RPMI8226 (cell line): ENCODE data around the gene PRRC2A.
"Not testable (repeated sequence)": the region's sequence is repeated elsewhere in the genome, so short reads cannot be mapped to it uniquely, and the experiment has no call there.

Experiments used
- DNase-seq: peaks from one replicate; pipeline ENCODE4 v3.0.0-alpha.2; 2015

The PRRC2A gene

DNA sequence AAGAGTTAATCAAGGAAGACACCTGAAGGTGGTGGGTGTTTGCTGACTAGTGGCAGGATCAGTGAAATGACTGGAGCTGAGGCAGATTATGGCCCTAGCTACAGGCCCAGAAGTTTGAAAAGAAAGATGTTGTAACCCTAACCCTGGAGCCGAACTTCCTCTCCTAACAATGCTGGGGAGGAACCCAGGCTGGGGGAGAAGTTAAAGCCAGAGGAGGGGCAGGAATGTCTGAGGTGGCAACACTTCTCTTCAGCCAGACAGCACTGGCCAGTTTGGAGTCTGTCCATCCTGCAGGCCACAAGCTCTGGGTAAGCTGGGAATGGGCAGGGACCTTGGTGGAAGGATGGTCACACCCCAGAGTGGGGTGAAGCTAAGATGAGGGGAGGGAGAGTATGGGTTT, 34.5 kb upstream of the PRRC2A start, which contains the start of gene LST1:
TSS of gene LST1 (plus strand) at position 270 of the 400 bp plus-strand sequence. CDS start 1,023 bp downstream, outside the sequence.
- DNase-seq = no peak

DNA sequence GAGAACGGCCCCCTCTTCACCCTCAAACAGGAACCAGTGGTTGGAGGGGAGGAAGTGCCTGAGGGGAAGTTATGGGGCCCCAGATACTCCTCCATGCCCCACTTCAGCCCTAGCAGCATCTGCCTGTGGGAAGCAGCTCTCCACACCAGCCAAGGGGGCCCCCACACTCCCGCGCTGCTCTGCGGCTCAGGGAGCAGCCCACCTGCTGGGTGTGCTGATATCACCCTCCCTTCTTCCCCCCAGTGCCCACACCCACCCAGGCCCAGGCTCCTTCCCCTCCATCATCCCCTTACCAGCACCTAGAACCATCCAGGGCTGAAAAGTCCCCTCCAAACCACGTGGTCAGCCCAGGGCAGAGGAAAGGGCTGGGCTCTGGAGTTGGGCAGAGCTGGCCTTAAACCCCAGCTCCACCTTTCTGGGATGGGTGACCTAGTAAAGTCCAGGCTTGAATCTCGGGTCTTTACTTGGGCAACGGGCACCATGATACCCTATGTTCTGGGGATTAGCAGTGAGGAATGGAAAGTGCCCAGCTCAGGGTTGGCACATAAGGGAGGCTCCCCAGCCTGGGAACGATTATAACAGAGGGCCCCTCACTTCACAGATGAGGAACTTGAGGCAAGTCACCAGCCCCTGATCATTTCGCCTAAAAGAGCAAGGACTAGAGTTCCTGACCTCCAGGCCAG, 33.8 kb upstream of the PRRC2A start:
- no peak for DNase-seq

DNA sequence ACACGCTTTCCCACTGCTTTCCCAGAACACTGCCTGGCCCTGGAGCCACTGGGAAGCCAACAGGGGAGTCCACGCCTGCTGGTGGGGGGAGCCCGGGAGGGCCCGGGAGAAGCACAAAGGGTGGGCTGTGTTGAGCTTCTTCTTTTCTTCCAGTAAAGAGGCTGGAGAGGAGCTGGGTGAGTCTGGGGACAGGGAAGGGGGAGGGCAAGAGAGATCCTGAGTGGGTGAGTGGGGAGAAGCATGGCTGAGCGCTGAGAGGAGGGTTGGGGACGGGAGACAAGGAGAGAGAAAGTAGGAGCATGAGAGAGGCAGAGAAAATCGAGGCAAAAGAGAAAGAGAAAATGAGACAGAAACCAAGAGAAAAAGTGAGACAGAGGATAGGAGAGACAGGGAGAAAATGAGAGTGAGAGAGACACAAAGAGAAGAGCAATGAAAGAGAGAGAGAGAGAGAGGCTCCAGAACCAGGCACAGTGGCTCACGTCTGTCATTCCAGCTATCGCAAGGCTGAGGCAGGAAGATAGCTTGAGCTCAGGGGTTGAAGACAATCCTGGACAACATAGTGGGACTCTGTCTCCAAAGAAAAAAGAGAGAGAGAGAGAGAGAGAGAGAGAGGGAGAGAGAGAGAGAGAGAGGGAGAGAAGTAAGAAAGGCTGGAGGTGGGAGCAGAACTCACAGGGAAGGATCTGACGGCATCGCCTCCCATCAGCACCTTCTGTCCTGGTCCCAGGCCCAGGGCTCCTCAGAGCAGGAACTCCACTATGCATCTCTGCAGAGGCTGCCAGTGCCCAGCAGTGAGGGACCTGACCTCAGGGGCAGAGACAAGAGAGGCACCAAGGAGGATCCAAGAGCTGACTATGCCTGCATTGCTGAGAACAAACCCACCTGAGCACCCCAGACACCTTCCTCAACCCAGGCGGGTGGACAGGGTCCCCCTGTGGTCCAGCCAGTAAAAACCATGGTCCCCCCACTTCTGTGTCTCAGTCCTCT, 32.4 kb upstream of the PRRC2A start:
- DNase-seq = no peak

DNA sequence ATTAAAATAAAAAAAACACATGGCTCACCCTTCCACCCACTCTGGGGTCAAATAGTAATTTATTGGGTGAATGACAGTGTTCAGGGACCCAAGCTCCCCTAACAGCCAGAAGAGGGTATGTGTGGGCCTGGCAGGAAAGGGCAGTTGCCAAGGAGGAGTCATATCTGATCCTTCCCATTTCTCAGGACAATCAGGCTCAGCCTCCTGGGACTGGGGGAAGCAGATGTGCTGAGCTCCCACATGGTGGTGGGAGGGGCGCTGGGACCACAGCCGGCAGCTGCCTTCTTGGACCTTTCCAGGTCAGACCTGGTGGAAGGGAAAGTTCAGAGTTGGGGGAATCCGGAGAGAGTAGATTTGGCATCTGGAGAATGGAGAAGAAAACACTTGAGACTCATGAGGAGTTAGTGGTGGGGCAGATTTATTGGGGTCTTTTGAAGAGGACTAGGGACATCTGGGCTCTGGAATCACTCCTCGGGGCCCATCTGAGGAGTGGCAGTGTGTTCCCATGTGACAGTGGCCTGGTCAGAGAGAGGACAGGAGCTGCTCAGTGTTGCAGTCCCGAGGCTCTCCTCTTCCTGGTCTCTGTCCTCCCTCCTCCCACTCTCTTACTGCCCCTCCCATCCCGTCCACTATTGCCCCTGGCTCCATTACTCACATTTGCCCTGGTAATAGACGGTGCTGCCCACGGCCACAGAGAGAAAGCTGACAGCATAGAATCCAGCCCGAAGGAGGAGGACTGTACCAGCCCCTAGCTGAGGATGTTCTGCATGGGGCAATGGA, 31.5 kb upstream of the PRRC2A start:
- DNase-seq = no peak

DNA sequence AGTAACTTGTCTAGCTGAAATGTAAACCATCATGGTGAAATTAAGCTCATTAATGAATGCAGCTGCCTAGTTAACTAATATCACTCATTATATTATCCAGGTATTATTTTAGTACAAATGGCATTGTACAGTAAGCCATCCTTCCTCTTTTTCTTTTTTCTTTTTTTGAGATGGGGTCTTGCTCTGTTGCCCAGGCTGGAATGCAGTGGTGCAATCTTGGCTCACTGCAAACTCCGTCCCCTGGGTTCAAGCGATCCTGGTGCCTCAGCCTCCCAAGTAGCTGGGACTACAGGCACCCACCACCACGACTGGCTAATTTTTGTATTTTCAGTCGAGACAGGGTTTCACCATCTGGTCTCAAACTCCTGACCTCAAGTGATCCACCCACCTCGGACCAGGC, 29.8 kb upstream of the PRRC2A start:
- DNase-seq = not testable (repeated sequence)

DNA sequence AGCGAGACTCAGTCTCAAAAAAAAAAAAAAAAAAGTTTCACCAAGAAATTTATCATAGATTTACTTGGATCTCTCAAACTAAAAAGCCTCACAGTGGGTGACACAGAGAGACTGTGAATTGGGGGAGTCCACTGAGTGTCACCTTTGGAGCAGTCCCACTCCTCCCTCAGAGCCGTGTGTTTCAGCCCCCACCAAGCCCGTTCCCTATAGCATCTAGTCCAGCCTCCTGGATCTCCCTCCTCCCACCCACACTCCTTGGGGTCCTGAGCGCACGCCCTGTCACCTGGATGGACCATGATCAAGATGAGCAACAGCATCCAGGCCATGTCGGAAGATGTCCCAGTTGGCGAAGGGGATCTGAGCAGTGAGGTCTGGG, 28.1 kb upstream of the PRRC2A start:
- DNase-seq = no peak

DNA sequence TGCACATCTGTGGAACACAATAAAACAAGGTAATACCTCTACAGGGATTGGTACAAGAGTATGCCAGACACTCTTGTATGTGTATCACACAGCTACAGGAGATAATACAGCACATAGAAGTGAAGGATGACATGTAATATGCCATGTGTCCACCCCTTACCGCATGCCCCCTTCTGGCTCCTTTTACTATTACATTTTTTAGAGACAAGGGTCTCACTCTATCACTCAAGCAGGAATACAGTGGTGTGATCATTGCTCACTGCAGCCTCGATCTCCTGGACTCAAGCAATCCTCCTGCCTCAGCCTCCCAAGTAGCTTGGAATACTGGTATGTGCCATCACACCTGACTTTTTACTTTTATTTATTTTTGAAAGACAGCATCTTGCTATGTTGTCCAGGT, 23.5 kb upstream of the PRRC2A start:
- peak; percentile 55 for DNase-seq

DNA sequence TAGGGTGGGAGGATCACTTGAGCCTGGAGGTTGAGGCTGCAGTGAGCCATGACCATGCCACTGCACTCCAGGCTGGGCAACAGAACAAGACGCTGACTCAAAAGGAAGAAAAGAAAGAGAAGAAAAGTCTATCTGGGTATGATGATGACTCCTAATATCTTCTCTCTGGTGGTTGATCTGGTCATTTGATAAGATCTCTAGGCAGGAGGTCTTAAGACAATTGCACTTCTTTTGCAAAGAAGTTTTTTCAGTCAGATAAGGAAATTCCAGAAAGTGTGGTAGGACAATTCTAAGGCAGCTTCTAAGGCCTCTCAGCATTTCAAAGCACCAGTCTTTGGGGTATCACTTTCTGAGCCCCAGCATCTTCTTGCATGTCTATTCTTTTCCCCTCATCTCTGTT, 13.2 kb upstream of the PRRC2A start:
- no peak for DNase-seq

DNA sequence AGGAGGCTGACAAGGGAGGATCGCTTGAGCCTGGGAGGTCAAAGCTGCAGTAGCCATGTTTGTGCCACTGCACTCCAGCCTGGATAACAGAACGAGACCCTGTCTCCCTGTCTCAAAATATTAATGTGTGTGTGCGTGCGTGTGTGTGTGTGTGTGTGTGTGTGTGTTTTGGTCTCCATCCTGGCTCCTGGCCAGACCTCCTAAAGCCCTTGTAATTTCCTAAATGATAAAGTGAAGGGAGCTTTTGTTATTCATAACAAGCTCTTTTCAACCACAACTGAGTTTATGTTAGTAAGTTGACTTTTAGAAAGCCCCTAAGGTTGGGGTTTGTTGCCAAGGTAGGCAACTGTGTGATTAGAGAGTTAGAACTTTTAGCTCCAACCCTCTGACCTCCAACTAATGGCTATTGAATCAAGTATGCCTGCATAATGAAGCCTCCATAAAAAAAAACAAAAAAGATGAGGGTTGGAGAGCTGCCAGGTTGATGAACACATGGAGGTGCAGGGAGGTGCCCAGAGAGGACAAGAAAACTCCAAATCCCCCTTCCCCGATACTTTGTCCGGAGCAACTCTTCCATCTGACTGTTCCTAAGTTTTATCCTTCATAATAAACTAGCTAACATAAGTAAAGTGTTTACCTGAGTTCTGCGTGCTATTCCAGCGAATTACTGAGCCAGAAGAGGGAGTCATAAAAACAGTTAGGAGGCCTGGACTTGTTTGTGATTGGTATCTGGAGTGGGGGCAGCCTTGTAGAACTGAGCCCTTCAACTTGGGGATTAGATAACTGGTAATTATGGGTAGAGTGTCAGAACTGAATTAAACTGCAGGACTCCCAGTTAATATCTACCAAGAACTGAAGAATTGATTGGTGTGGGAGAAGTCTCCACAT, 10.8 kb upstream of the PRRC2A start:
- DNase-seq = no peak

DNA sequence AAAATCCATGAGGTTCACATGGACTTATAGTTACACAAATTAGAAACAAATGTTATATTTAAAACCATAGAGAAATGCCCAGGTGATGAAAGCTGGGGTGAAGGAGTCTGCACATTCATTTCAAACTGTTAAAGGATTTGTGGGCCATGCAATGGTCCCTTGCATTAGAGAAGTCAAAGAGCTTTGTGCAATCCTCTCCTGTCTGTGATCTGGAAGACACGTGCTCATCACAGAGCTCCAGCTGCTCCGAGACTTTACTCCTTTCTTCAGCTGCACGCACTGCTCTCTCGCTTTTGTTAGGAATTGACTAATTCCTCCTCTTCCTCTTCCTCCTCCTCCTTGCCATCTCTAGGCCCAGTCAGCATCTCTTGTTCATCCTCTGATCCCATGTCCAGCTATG, 9.5 kb upstream of the PRRC2A start:
- no peak for DNase-seq

DNA sequence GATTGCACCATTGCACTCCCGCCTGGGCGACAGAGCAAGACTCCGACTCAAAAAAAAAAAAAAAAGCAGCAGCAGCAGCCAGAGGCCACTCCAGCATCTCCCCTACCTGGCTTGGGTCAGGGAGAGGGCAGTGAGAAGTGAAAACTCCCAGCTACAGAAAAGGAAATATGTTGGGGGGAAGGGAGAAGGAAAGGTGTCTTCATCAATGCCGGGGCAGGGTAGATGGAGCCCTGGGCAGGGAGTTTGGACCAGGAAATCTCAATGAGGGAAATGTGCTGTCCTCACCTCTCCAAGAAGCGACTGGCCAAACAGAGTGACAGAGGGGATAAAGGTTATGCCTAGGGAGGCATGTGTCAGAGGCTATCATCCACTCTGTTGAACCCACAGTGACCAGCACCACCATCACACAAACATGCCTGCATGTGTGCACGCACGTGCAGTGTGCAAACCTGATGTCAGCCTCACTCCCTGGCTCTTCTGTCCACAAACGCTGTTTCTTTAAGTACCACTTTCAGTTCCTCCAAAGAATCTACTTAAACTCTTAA, 6.4 kb upstream of the PRRC2A start:
- DNase-seq = peak; percentile 85

DNA sequence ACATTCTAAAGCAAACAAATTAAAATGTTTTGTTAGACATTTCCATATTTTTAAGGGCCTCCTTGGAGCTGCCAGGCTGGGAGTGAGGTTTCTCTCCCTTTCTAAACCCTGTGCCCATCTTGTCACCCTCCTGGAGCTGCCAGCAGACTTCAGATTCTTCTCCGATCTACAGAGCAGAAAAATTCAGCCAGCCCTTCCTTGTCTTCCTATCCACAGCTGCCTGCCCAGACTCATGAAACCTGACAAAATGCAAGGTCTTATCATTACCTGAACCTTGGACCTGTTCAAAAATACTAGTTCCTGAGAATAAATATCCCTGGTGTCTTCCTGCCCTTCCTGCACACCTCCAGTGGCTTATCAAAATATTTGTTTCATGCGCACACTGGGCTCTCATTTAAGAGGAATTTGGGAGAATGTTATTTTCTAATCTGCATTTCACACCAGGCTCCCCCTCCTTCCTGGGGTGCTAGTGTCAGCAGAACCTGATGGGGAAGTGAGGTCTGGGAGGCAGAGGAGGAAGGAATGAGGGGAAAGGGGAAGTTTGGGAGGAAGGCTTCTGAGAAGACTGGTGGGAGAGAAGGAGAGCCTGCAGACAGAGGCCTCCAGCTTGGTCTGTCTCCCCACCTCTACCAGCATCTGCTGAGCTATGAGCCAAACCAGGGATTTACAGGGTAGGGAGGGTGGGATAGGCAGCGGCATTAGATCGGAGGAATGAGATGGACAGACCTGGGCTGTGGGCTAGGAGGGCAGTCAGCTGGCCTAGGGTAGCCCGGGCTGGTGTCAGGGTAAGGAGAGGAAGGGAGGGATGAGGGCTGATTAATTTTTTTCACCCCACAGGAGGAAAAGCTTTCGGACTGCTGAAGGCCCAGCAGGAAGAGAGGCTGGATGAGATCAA, 5.6 kb upstream of the PRRC2A start, which contains the start of gene AIF1:
TSS of gene AIF1 (plus strand) at position 551 of the 895 bp plus-strand sequence. CDS start at position 647, 96 bp downstream.
- peak; percentile 55 for DNase-seq

DNA sequence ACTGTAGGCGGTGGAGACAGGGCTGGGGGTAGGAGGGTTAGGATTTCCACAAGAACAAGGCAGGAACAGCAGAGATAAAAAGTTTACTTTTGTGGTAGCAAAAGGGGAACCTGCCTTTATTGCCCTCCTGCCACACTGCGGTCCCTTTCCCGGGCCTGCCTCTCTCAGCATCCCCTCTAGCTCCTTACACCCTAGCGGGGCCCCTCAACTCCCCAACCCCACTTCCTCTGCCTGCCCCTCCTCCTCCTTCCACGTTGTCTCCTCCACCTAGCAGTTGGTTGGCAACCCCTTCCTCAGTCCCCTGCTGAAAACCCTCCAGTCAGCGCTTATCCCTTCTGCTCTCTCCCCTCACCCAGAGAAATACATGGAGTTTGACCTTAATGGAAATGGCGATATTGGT, 4.8 kb upstream of the PRRC2A start:
- DNase-seq = no peak

DNA sequence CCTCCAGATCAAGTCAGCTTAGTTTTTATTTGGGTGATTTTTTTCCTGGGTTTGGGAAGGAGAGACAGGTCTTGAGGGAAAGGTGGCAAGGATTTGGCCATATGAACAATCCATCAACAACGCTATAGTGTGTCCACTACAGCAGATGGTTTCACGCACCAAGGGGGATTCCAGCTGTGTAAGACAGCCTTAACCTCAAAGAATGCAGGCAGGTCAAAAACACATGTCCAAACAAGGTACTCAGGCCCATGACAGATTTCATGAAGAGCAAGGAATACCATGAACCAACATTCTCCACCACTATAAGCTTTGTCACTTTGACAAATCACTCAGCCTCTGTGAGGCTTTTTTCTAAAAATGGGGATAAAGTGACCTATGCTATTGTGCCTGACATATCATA, 3.5 kb upstream of the PRRC2A start:
- no peak for DNase-seq

DNA sequence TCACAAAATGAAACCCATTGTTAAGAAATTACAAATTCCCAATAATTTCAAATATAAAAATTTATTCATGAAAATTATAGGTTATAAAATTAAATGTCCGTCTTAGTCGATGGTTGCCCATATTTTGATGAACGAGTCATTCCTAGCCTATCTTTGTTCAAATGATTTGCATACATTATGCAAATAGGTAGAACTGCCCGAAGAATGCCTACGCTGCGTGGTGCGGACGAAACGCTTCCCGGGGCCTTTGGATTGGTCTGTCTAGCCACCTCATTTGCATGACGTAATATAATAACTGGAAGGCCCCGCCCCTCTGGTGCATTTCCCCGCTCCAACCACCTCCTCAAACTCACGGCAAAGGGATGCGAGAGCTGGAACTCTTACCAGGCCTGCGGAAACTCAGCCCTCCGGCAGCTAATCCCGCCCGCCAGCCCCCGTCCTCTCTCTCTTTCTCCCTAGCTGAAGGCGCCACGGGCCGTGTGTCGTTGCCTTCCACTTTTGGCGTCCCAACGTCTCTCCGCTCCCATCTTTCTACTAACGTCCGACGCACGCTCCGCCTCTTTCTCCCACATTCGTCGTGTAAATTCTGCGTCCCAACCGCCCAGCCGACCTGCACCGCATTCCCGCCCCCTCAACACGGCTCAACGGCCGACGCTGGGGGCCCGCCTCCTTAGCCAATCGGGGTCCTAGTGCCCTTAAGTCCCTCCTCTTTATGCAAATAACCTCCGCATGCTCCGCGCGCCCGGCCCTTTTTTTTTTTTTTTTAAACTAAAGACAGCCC, 520 bp upstream of the PRRC2A start:
- peak; percentile 99 for DNase-seq

DNA sequence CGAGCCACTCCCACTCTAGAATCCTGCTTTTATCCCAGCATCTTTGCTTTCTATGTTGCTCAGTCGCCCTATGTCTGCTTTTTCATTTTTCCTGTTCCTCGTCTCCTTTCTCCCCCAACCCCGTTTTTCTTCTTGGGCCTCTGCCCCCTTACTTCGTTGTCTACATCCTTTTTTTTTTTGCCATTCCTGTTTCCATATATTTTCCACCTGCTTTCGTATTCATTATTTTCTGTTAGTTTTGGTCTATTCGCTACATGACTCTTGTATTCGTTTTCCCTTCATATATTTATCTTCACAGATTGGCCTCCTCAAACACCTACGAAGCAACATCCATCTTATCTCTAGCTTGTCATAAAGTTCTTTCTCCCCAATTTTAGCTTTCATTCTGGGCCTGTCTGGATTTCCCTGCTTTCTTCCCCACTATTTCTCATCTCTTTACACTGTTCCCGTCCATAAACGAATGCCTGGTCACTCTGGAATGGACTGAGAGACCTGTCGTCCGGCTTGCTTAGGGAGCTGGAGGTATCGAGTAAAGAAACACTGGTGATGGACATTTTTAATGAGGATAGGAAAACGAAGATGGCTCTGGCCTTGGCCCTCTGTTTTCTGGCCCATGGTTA, 915 bp downstream of the PRRC2A start:
- no peak for DNase-seq

DNA sequence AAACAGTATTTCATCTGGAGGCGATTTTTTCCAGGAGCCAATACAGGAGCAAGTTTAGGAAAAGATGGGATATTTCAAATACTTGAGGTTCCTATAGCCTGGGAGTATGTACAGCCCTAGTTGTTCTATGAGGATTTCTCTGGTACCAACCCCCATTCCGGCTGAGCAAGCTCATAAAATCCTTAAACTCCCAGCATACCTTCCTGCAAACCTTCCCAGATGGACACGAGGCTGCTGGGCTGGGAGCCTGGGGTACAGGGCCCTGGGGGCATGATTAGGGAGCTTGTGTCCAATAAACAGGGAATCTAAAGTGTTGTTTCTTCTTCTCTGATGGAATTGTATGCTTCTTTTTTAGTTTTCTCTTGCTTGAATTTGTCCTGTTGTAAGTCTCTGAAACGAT, 1.5 kb downstream of the PRRC2A start:
- DNase-seq = no peak

DNA sequence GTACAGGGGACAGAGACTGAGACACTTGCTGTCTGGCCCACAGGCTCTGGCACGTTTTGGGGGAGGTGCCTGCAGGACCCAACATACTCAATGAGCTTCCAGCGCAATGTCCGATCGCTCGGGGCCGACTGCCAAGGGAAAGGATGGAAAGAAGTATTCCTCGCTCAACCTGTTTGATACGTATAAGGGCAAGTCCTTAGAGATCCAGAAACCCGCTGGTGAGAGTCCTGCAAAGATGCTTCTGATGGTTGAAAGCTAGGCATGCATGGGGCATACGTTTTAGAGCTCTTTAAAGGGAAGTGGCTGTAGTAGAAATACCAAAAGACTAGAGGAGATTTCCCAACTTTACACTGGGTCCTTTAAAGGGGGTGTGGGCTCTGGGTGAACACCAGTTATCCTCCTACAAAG, 2.2 kb downstream of the PRRC2A start:
- no peak for DNase-seq

DNA sequence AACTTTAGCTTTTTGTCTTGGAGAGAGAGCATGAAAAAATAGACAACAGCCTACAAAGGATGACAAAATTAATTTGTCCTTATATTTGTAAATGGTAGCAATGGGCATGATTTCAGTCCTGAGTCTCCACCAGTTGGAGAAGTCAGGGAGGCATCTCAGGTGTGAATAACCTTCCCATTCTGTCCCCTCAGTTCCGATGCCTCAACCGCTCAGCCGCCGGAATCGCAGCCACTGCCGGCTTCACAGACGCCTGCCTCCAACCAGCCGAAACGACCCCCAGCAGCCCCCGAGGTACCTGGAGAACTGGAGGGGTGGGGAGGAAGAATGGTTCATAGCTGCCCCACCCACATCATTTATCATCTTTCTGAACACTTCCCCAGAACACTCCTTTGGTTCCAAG, 3.6 kb downstream of the PRRC2A start:
- no peak for DNase-seq
